GM12878 (cell line): ENCODE results near the gene SLC13A2. TPM values are rescaled to one million over a fixed set of nuclear protein-coding genes. Genes with fewer than 3 reads are reported as not detected.
A peak's percentile ranks its signal among the peaks of the same experiment; 100 is the strongest.
"Not testable (repeated sequence)": the region's sequence is repeated elsewhere in the genome, so short reads cannot be mapped to it uniquely, and the experiment has no call there.

Source experiments
- ATAC-seq: fragments of 200-7000 bp; cut with Tn5 transposase; 3 replicates; pipeline ENCODE4 v1.9.1; 2020; ENCODE audit warnings: mild to moderate bottlenecking, moderate library complexity
- BruUV-seq: library from RNA; stranded (reverse); fragments of 400-500 nt; replicated peaks from 2 replicates; lab custom pipeline; 2021; lab: Mats Ljungman, UMichigan
- CTCF ChIA-PET: fragments of 300-600 bp; sonication (Branson Sonifier 250); formaldehyde crosslinking; extraction: SDS; loops from one replicate; lab custom pipeline; 2021; ENCODE audit warnings: inconsistent platforms; lab: Yijun Ruan, JAX
- POLR2A ChIA-PET: fragments of 350-600 bp; formaldehyde crosslinking; extraction: SDS; loops from one replicate; lab custom pipeline; 2021; ENCODE audit warnings: inconsistent platforms; lab: Charles Lee
- RAD21 ChIA-PET: fragments of 300-600 bp; sonication (Branson Sonifier 250); formaldehyde crosslinking; loops from one replicate; lab custom pipeline; 2023; ENCODE audit warnings: antibody characterized with exemption; ENCODE audit not compliant: unreplicated experiment; lab: Charles Lee
- SMC1A ChIA-PET: fragments of 300-600 bp; sonication (Branson Sonifier 250); formaldehyde crosslinking; loops from one replicate; lab custom pipeline; 2023; ENCODE audit not compliant: unreplicated experiment, uncharacterized antibody; lab: Charles Lee
- DNase-seq: peaks from one replicate; pipeline ENCODE4 v3.0.0-alpha.2; 2011; ENCODE audit warnings: low read depth, low spot score
- FAIRE-seq: peaks from 3 replicates; lab custom pipeline; 2011; peaks lifted over from hg19 to GRCh38; lab: Jason Lieb, UNC
- H2AFZ ChIP-seq: 2 replicates; pipeline ENCODE4 v1.6.0; 2011; ENCODE audit warnings: low read depth, low read length, control low read depth; ENCODE audit not compliant: control insufficient read depth
- H3K27ac ChIP-seq: 2 replicates; pipeline ENCODE4 v1.5.1; 2011; ENCODE audit warnings: control low read depth; ENCODE audit not compliant: control insufficient read depth, insufficient read depth
- H3K27me3 ChIP-seq, 2 experiments: replicated peaks in 1 of 2; 2 replicates each; pipeline versions ENCODE4 v1.6.0 to v1.6.1; 2011; ENCODE audit warnings: low read length in 1 of 2; ENCODE audit not compliant: control insufficient read depth in 2 of 2, insufficient read depth in 2 of 2
- H3K36me3 ChIP-seq, 2 experiments: 2 replicates each; pipeline ENCODE4 v1.5.1; 2011; ENCODE audit warnings: low read length in 1 of 2; ENCODE audit not compliant: control insufficient read depth in 2 of 2, insufficient read depth in 2 of 2
- H3K4me1 ChIP-seq: 2 replicates; pipeline ENCODE4 v1.6.1; 2011; ENCODE audit warnings: mild to moderate bottlenecking, low read length, moderate library complexity, mixed read lengths; ENCODE audit not compliant: control insufficient read depth, insufficient read depth
- H3K4me2 ChIP-seq: 2 replicates; pipeline ENCODE4 v1.6.0; 2011; ENCODE audit warnings: control low read depth; ENCODE audit not compliant: control insufficient read depth, insufficient read depth
- H3K4me3 ChIP-seq: fragments of 200-600 bp; sonication (generic); 2 replicates; pipeline ENCODE4 v1.5.1; 2016
- H3K79me2 ChIP-seq: 2 replicates; pipeline ENCODE4 v1.6.0; 2011; ENCODE audit warnings: low read length; ENCODE audit not compliant: control insufficient read depth, insufficient read depth
- H3K9ac ChIP-seq: 2 replicates; pipeline ENCODE4 v1.8.0; 2011; ENCODE audit warnings: low read length, control low read depth, mixed read lengths; ENCODE audit not compliant: control insufficient read depth, insufficient read depth
- H3K9me3 ChIP-seq: replicated peaks from 3 replicates; pipeline ENCODE4 v1.5.1; 2011; ENCODE audit warnings: mild to moderate bottlenecking, low read length; ENCODE audit not compliant: control insufficient read depth, insufficient read depth
- H4K20me1 ChIP-seq: 2 replicates; pipeline ENCODE4 v1.6.0; 2011; ENCODE audit not compliant: control insufficient read depth, insufficient read depth
- NFYB ChIP-seq: IDR thresholded peaks from 2 replicates; pipeline ENCODE4 v1.6.1; 2011; ENCODE audit warnings: low read depth, mild to moderate bottlenecking, low read length, improper control_type of control experiment, moderate library complexity; ENCODE audit not compliant: insufficient read depth
- TAF1 ChIP-seq: IDR thresholded peaks from 2 replicates; pipeline ENCODE4 v1.6.1; 2011; ENCODE audit warnings: mild to moderate bottlenecking, low read depth, low read length, borderline replicate concordance
- TBL1XR1 ChIP-seq: IDR thresholded peaks from 2 replicates; pipeline ENCODE4 v1.6.1; 2012; ENCODE audit warnings: low read depth, low read length, improper control_type of control experiment
- TCF7 ChIP-seq: IDR thresholded peaks from 2 replicates; pipeline ENCODE4 v1.6.1; 2014; ENCODE audit warnings: antibody characterized with exemption, borderline replicate concordance
- YBX1 ChIP-seq: fragments of 450-650 bp; IDR thresholded peaks from 2 replicates; pipeline ENCODE4 v1.6.1; 2016; ENCODE audit warnings: antibody characterized with exemption
- ZNF687 ChIP-seq: fragments of 450-650 bp; IDR thresholded peaks from 2 replicates; pipeline ENCODE4 v1.6.1; 2017; ENCODE audit warnings: mild to moderate bottlenecking, moderate library complexity
- WGBS: methylation state at CpG from one replicate; pipeline ENCODE4 v1.1.6; 2016; ENCODE audit warnings: low lambda C conversion rate; ENCODE audit not compliant: insufficient replicate concordance, insufficient coverage; ENCODE audit errors: missing lambda C conversion rate; 5-methylcytosine and 5-hydroxymethylcytosine counted together
- in situ Hi-C: fragments of 300-500 bp; cut with MboI; formaldehyde crosslinking; loops from 9 replicates; pipeline ENCODE4 v1.14.3; 2018; ENCODE audit warnings: mixed read lengths
- intact Hi-C: fragments of 100-400 bp; cut with micrococcal nuclease; formaldehyde crosslinking; loops from one replicate; pipeline ENCODE4 v1.14.2; 2022; ENCODE audit not compliant: unreplicated experiment
- polyA plus RNA-seq, 11 experiments: library from polyadenylated mRNA; depleted of rRNA in 4 of 11; unstranded in 6 of 11; stranded (reverse) in 5 of 11; fragments of >200 nt; fragmentation: Nextera tagmentation in 4 of 11; fragmentation: Illumina TruSeq in 1 of 11; extraction: Ambion mirVana in 4 of 11; extraction: Trizol in 1 of 11; gene quantifications; 1 replicate in 1 of 11; 2 replicates in 10 of 11; pipeline versions ENCODE4 v1.2.1 to v1.2.3, GENCODE V29; 2011 to 2016; ENCODE audit warnings: inconsistent platforms in 2 of 11, missing spikeins in 2 of 11, low read depth in 1 of 11
- total RNA-seq, 4 experiments: library from RNA; depleted of rRNA in 3 of 4; stranded (reverse); fragments of >200 nt in 3 of 4; fragmentation: Illumina TruSeq in 1 of 4; extraction: Trizol in 1 of 4; gene quantifications; 2 replicates each; pipeline versions ENCODE4 v1.2.1 to v1.2.3, GENCODE V29; 2013 to 2021

The SLC13A2 gene
- total and polyA plus RNA-seq, 10 of the 15 experiments (the other 5 are each of a cell fraction or from before 2014, with no cell fraction given), result 0.03 to 0.13 (median 0.05) TPM; not detected in 6

- ATAC-seq (no peak), FAIRE-seq (no peak), DNase-seq (no peak)
- H3K27ac ChIP-seq, result no peak overlapping the region
- in situ Hi-C loops, result no loop called here
- no TSS peak for BruUV-seq
- H3K9ac ChIP-seq, result no peak overlapping the region
- H2AFZ ChIP-seq, result no peak overlapping the region
- RAD21 ChIA-PET, result no interaction called here
- CTCF ChIA-PET, result no interaction called here
- H3K4me1 ChIP-seq, result peaks cover 34% of the 10 kb centered on the region
- no peaks in the 10 kb centered on the region for H3K27me3 ChIP-seq
- intact Hi-C loops, result no loop called here
- H4K20me1 ChIP-seq, result 0 out of 2 replicates have a peak, but pooled peaks cover 3% of the 10 kb centered on the region
- no peaks in the 10 kb centered on the region for H3K79me2 ChIP-seq
- POLR2A ChIA-PET, result interaction anchor here (0.6 to 0.7 kb wide), 2 partner anchors 28 to 94 kb away, joined by 5 read pairs; no protein-coding TSS in a partner anchor
- 66% methylated on average over 17 of the region's 17 CpGs for WGBS
- no peak for TF ChIP-seq ZNF687
- no peak for TF ChIP-seq NFYB
- no peak for TF ChIP-seq YBX1
- TF ChIP-seq TCF7, result no peak
- TF ChIP-seq TAF1, result no peak
- TF ChIP-seq TBL1XR1, result no peak
- SMC1A ChIA-PET, result no interaction called here
- H3K9me3 ChIP-seq, result no peaks in the 10 kb centered on the region
- H3K36me3 ChIP-seq, result no peaks in the 10 kb centered on the region
- no peak overlapping the region for H3K4me2 ChIP-seq
- no peak overlapping the region; the same call in 1 of the 2 replicates for H3K4me3 ChIP-seq
Measured at GRCh38 chr17:28467456-28468025, 5.9 kb upstream of the SLC13A2 start.

- H2AFZ ChIP-seq, ATAC-seq, H3K9me3 ChIP-seq, DNase-seq, FAIRE-seq, H3K36me3 ChIP-seq, H3K27me3 ChIP-seq, BruUV-seq, in situ Hi-C loops, H3K9ac ChIP-seq, intact Hi-C loops, H3K4me3 ChIP-seq, RAD21 ChIA-PET, H4K20me1 ChIP-seq, H3K79me2 ChIP-seq: not testable (repeated sequence)
- peak overlapping the region; percentile 75 for H3K4me2 ChIP-seq
- ChIA-PET CTCF (interaction anchor here (1.1 kb wide), 1 partner anchor 51 kb away, joined by 4 read pairs; no protein-coding TSS in a partner anchor), SMC1A (interaction anchor here (1.0 to 1.5 kb wide), 5 partner anchors 17 to 83 kb away, joined by 3 to 7 read pairs (median 4); no protein-coding TSS in a partner anchor), POLR2A (interaction anchor here (0.6 to 1.1 kb wide), 3 partner anchors 29 to 93 kb away, joined by 3 to 5 read pairs (median 5); no protein-coding TSS in a partner anchor)
- 77% methylated on average over 19 of the region's 20 CpGs for WGBS
- H3K27ac ChIP-seq, result 0 out of 2 replicates have a peak overlapping the region, but pooled peaks have one; percentile 4
- H3K4me1 ChIP-seq, result peaks cover 40% of the 10 kb centered on the region
Measured at GRCh38 chr17:28468033-28468735, 5.3 kb upstream of the SLC13A2 start.
